ENCODE results near the gene KIF1A. TPM values are rescaled to one million over a fixed set of nuclear protein-coding genes. Genes with fewer than 3 reads are reported as not detected.

The KIF1A gene
- total RNA-seq, 6 experiments from 2014 or later = not detected

GRCh38 chr2:240819126-240819857, 727 bp downstream of the KIF1A start:
- H3K4me1 Mint-ChIP-seq (ENCODE audit: low read depth) = no peaks in the 10 kb centered on the region
- H3K9me3 Mint-ChIP-seq = peaks cover 17% of the 10 kb centered on the region
- no peak overlapping the region for H3K27ac Mint-ChIP-seq
- H3K27me3 Mint-ChIP-seq (ENCODE audit: insufficient read depth) = peaks cover 23% of the 10 kb centered on the region
- no peak for DNase-seq
- H3K36me3 Mint-ChIP-seq (ENCODE audit: low read depth) = peaks cover 11% of the 10 kb centered on the region
- no peak overlapping the region for H3K4me3 Mint-ChIP-seq
- no peak for TF ChIP-seq CTCF (IDR thresholded peaks at IDR 0.05)

- Mint-ChIP-seq H3K4me3 (no peak overlapping the region), H3K27ac (no peak overlapping the region), H3K36me3 (ENCODE audit: low read depth) (peaks cover 15% of the 10 kb centered on the region), H3K9me3 (peaks cover 19% of the 10 kb centered on the region), H3K27me3 (ENCODE audit: insufficient read depth) (peaks cover 19% of the 10 kb centered on the region), H3K4me1 (ENCODE audit: low read depth) (no peaks in the 10 kb centered on the region)
- TF ChIP-seq CTCF (IDR thresholded peaks at IDR 0.05) = no peak
- no peak for DNase-seq
These were observed 1.5 kb downstream of the KIF1A start for GRCh38 chr2:240818293-240819125.

GRCh38 chr2:240817496-240818292, 2.3 kb downstream of the KIF1A start:
- H3K9me3 Mint-ChIP-seq = peaks cover 17% of the 10 kb centered on the region
- no peak for DNase-seq
- H3K4me3 Mint-ChIP-seq = no peak overlapping the region
- TF ChIP-seq CTCF (IDR thresholded peaks at IDR 0.05) = no peak
- peaks cover 13% of the 10 kb centered on the region for H3K27me3 Mint-ChIP-seq (ENCODE audit: insufficient read depth)
- no peaks in the 10 kb centered on the region for H3K4me1 Mint-ChIP-seq (ENCODE audit: low read depth)
- H3K36me3 Mint-ChIP-seq (ENCODE audit: low read depth) = peaks cover 10% of the 10 kb centered on the region; the same call in 1 of the 2 replicates
- H3K27ac Mint-ChIP-seq = no peak overlapping the region

GRCh38 chr2:240816584-240817495, 3.2 kb downstream of the KIF1A start:
- no peak for DNase-seq
- H3K27ac Mint-ChIP-seq = no peak overlapping the region
- no peaks in the 10 kb centered on the region for H3K4me1 Mint-ChIP-seq (ENCODE audit: low read depth)

More at GRCh38 chr2:240816584-240817495, 3.2 kb downstream of the KIF1A start:
- TF ChIP-seq CTCF (IDR thresholded peaks at IDR 0.05) = no peak
- Mint-ChIP-seq H3K36me3 (ENCODE audit: low read depth) (peaks cover 10% of the 10 kb centered on the region), H3K27me3 (ENCODE audit: insufficient read depth) (peaks cover 11% of the 10 kb centered on the region), H3K4me3 (no peak overlapping the region), H3K9me3 (peaks cover 26% of the 10 kb centered on the region)
